T-helper 2 cell treated with Interferon-gamma antibody and Interleukin-4, amounts not matched to agents 100 ng/mL and 5 ng/mL, for 36 hours (primary cell): ENCODE results near the gene IFI27L2. TPM values are rescaled to one million over a fixed set of nuclear protein-coding genes. Genes with fewer than 3 reads are reported as not detected.

Experiments used
- intact Hi-C: fragments of 100-400 bp; cut with micrococcal nuclease; formaldehyde crosslinking; loops from one replicate; pipeline ENCODE4 v1.15.1; 2023
- total RNA-seq: library from RNA; stranded (reverse); gene quantifications from 2 replicates; pipeline ENCODE4 v1.2.3, GENCODE V29; 2022

Gene IFI27L2
- total RNA-seq, 1 donor from 2014 or later: 67.6 TPM

DNA sequence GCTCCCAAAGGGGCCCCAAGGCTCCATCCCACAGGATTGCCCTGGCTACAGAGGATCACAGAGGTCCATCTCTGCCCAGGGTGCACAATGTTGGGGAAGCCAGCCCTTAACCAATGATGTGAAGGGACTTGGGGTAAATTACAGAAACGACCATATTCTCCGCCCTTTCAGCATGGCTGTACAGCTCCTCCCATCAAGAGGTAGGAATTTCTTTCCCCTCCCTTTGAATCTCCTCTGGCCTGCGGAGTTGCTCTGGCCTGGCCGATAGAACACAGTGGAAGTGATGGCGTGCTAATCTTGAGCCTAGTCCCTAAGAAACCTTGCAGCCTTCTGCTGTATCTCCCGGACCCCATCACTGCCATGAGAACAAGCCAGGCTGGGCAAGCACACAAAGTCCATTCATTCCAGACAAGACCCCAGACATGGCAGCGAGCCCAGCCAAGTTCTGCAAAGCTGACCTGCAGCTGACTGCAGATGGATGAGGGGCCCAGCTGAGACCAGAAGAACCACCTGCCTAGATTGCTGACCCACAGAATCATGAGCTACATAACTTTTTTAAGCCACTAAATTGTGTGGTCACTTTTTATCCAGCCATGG, 25.8 kb downstream of the IFI27L2 start:
- intact Hi-C loops: no loop called here

DNA sequence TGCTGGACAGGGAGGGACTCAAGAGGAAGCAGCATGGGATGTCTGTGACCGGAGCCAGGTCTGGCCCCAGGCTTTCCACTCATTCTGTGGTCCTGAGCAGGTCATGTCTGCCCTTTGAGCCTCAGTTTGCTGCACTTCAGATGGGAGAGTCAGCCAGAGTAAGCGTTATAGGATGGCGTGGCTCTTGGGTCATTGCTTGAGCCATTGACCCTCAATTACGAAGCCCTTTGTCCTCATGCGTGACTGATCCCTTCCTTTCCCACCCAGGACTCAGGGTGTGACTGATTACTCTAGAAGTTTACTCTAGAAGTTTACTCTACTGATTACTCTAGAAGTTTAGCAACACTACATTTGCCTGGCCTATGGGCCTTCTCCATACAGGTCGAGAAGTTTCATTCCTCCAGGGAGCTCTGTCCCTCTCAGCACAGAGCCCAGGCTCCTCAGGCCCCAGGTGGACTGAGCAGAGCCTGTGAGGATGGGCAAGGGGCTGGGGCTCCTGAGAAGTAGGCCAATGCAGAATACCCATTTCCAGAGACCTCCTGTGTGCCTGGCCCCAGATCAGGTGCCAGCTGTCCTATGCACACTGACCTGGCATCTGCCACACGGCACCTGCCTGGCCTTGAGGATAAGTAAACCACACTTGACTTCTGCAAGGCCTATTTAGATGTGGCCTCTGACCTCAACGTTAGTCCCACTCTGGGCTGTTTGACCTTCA, 26.5 kb downstream of the IFI27L2 start:
- intact Hi-C loops: no loop called here

GRCh38 chr14:94101748-94102147, 27.7 kb downstream of the IFI27L2 start:
- intact Hi-C loops: no loop called here

DNA sequence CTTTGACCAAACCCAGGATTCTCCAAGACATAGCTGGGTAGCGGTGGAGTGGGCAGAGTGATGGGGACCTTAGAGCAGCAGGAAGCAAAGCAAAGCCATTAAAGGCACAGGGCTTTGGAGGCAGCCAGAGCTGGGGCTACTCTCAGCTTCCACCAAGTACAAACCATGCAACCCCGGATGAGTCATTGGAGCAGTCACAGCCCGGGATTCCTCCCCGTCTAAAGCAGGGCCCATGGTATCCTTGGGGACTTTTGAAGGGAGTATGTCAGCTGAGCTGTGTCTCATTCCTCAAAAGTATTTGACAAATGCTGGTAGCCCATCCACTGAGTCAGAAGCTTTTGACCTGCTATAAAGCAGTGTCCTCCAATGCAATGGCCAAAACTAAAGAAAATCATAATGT, 28.6 kb downstream of the IFI27L2 start:
- intact Hi-C loops: no loop called here

GRCh38 chr14:94099006-94099405, 30.4 kb downstream of the IFI27L2 start:
- intact Hi-C loops: no loop called here

DNA sequence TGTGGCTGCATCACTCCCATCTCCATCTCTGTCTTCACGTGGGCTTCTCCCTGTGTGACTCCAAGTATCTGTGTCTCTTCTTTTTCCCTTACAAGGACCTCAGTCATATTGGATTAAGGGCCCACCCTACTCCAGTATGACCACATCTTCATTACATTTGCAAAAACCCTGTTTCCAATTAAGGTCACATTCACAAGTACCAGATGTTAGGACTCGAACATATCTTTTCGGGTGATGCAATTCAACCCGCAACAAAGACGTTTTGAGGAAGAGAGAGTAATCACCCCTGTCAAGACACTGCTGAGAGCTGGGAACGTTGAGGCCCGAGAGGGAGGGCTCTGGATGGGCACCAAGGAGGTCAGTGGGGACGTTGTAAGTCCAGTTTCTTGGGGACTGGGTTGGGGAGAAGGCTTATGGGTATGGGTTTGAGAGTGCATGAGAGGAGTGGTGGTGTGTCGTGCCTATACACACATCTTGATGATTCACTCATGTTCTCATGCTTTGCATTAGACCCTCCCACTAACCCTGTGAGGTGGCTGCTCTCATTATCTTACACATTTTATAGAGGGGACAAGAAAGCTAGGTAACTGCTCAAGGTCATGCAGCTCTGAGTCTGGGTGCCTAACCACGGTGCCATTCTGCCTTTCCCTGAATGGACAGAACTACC, 30.9 kb downstream of the IFI27L2 start:
- intact Hi-C loops: no loop called here

DNA sequence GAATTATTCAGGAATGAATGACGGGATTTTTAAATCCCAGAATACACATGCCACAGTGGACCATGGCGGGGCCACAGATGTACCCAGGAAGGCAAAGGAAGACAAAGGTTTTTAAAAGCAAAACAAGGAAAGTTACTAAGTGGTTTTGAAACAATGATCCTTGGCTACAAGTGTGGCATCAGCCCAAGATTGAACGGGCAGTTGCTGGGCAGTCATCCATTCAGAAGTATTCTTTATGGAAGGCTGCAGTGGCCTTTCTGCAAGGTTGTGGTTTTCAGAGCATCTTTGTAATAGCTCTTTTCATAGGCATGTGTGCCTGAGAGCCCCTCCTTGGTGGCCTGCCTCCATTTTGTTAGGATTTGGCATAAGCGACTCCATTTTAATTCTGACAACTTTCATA, 32.3 kb downstream of the IFI27L2 start:
- intact Hi-C loops: no loop called here

GRCh38 chr14:94093418-94093817, 36.0 kb downstream of the IFI27L2 start:
- intact Hi-C loops: no loop called here

DNA sequence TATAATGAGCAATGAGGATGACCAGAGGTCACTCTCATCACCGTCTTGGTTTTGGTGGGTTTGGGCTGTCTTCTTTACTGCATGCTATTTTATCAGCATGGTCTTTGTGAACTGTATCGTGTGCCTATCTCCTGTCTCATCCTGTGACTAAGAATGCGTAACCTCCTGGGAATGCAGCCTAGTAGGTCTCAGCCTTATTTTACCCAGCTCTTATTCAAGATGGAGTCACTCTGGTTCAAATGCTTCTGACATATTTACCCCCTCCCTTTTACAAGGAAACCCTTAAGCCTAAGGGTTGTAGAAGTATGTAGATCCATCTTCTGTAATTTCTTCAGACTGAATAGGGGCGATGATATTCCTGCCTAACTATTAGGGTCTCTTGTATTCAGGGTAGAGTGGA, 39.9 kb downstream of the IFI27L2 start:
- intact Hi-C loops: no loop called here

- intact Hi-C loops: no loop called here
These were observed 40.9 kb downstream of the IFI27L2 start for GRCh38 chr14:94088516-94088915.

- intact Hi-C loops: no loop called here
These were observed 41.5 kb downstream of the IFI27L2 start for GRCh38 chr14:94087891-94088290.

GRCh38 chr14:94081386-94081820, 48.0 kb downstream of the IFI27L2 start:
- intact Hi-C loops: loop anchor here (1.0 to 5.0 kb wide), 7 partner anchors 25 to 1453 kb away; partner anchors contain the start of genes GLRX5, IFI27L2 and OTUB2

GRCh38 chr14:94080621-94081385, 48.6 kb downstream of the IFI27L2 start, which contains the start of the genes DDX24 and IFI27L1:
Gene DDX24, minus strand, starts transcription at chr14:94081202. Its CDS starts 1,460 bp downstream, at chr14:94079742.
Gene IFI27L1, plus strand, starts transcription at chr14:94081310. Its CDS starts 15,628 bp downstream, at chr14:94096938.
- intact Hi-C loops: loop anchor here (1.0 to 5.0 kb wide), 7 partner anchors 25 to 1454 kb away; partner anchors contain the start of genes GLRX5, IFI27L2 and OTUB2

- intact Hi-C loops: loop anchor here (2.0 to 5.0 kb wide), 5 partner anchors 53 to 1455 kb away; partner anchors contain the start of genes GLRX5 and OTUB2
These were observed 49.3 kb downstream of the IFI27L2 start for GRCh38 chr14:94079891-94080620.

DNA sequence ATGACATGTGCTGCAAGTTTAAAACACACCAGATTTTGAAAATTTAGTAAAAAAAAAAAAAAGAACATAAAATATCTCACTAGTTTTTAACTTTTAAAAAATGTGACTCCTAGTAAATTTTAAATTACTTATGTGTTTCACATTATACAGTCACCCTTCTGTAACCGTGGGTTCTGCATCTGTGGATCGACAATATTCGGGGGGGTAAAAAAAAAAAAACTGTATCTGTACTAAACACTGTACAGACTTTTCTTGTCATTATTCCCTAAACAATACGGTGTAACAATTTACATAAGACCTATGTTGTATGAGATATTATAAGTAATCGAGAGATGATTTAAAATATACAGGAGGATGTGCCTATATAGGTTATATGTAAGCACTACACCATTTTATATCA, 51.6 kb downstream of the IFI27L2 start:
- intact Hi-C loops: no loop called here

Other genes with a start within 250 kb of the IFI27L2 start
- gene FAM181A, start 202.3 kb downstream of the IFI27L2 start, total RNA-seq: not detected in 2 replicates
- 55.8 and 58.1 TPM in 2 replicates for gene ASB2, start 153.0 kb downstream of the IFI27L2 start, total RNA-seq
- gene CCDC197, start 132.3 kb downstream of the IFI27L2 start, total RNA-seq: not detected in 2 replicates
- 3.0 and 3.2 TPM in 2 replicates for gene OTUB2, start 103.3 kb downstream of the IFI27L2 start, total RNA-seq
- gene DDX24, start 48.4 kb downstream of the IFI27L2 start, total RNA-seq: 187 and 192 TPM in 2 replicates
- 41.2 and 46.0 TPM in 2 replicates for gene IFI27L1, start 48.3 kb downstream of the IFI27L2 start, total RNA-seq
- 8.5 and 13.6 TPM in 2 replicates for gene IFI27, start 18.9 kb downstream of the IFI27L2 start, total RNA-seq
- 0.64 and 1.1 TPM in 2 replicates for gene PPP4R4, start 44.7 kb upstream of the IFI27L2 start, total RNA-seq
- not detected in 2 replicates for gene SERPINA10, start 163.7 kb upstream of the IFI27L2 start, total RNA-seq
- not detected in 2 replicates for gene SERPINA6, start 193.7 kb upstream of the IFI27L2 start, total RNA-seq
- not detected in 2 replicates for gene SERPINA2, start 237.1 kb upstream of the IFI27L2 start, total RNA-seq